H1 (cell line): ENCODE data around the gene DHRS7C. TPM values are rescaled to one million over a fixed set of nuclear protein-coding genes. Genes with fewer than 3 reads are reported as not detected.

ENCODE experiments used
- CTCF ChIA-PET: fragments of 300-600 bp; sonication (Branson Sonifier 250); formaldehyde crosslinking; loops from one replicate; lab custom pipeline; 2021; ENCODE audit not compliant: partially characterized antibody; lab: Charles Lee
- POLR2A ChIA-PET: fragments of 300-600 bp; sonication (Branson Sonifier 250); formaldehyde crosslinking; loops from one replicate; lab custom pipeline; 2021; ENCODE audit warnings: inconsistent platforms; ENCODE audit not compliant: partially characterized antibody; lab: Charles Lee
- DNase-seq, 2 experiments: peaks; one replicate each; pipeline versions ENCODE4 v3.0.0 to v3.0.0-alpha.2; 2010 to 2022; ENCODE audit warnings: low spot score in 2 of 2, low read depth in 1 of 2, mixed read lengths in 1 of 2
- FAIRE-seq: peaks from 2 replicates; lab custom pipeline; 2011; peaks lifted over from hg19 to GRCh38; lab: Jason Lieb, UNC
- H2AFZ ChIP-seq: 2 replicates; pipeline ENCODE4 v1.8.1; 2012; ENCODE audit warnings: low read length, inconsistent platforms
- H2AK5ac ChIP-seq: 2 replicates; pipeline ENCODE4 v1.6.1; 2013; ENCODE audit warnings: low read depth, low read length
- H2BK120ac ChIP-seq: replicated peaks from 2 replicates; pipeline ENCODE3; 2013; ENCODE audit warnings: low read depth, low read length, inconsistent platforms
- H2BK12ac ChIP-seq: 2 replicates; pipeline ENCODE4 v1.6.1; 2013; ENCODE audit warnings: low read depth, low read length
- H2BK15ac ChIP-seq: 2 replicates; pipeline ENCODE4 v1.6.1; 2013; ENCODE audit warnings: low read length
- H2BK20ac ChIP-seq: 2 replicates; pipeline ENCODE4 v1.6.1; 2013; ENCODE audit warnings: low read length
- H2BK5ac ChIP-seq: 2 replicates; pipeline ENCODE4 v1.6.1; 2013; ENCODE audit warnings: low read depth, low read length
- H3K14ac ChIP-seq: 2 replicates; pipeline ENCODE4 v1.6.1; 2013; ENCODE audit warnings: inconsistent platforms; ENCODE audit not compliant: insufficient read length
- H3K18ac ChIP-seq: 2 replicates; pipeline ENCODE4 v1.6.1; 2013; ENCODE audit warnings: low read length; ENCODE audit errors: extremely low read depth
- H3K23ac ChIP-seq: 2 replicates; pipeline ENCODE4 v1.6.1; 2013; ENCODE audit warnings: inconsistent platforms; ENCODE audit not compliant: insufficient read length
- H3K23me2 ChIP-seq: 2 replicates; pipeline ENCODE4 v1.6.1; 2013; ENCODE audit warnings: low read depth, low read length
- H3K27ac ChIP-seq: 2 replicates; pipeline ENCODE4 v1.6.1; 2011; ENCODE audit warnings: low read depth, low read length, inconsistent platforms
- H3K27me3 ChIP-seq, 4 experiments: replicated peaks in 1 of 4; 1 replicate in 1 of 4; 2 replicates in 3 of 4; pipeline versions ENCODE4 v1.6.1 to v1.8.1; 2011 to 2013; ENCODE audit warnings: low read length in 3 of 4, mild to moderate bottlenecking in 3 of 4, inconsistent platforms in 2 of 4, mixed read lengths in 2 of 4, moderate library complexity in 1 of 4; ENCODE audit not compliant: control insufficient read depth in 3 of 4, insufficient read depth in 3 of 4; ENCODE audit errors: extremely low read depth in 1 of 4
- H3K36me3 ChIP-seq, 4 experiments: 2 replicates each; pipeline versions ENCODE4 v1.6.1 to v1.8.1; 2011 to 2013; ENCODE audit warnings: mild to moderate bottlenecking in 4 of 4, low read length in 3 of 4, moderate library complexity in 2 of 4, control low read depth in 1 of 4, inconsistent platforms in 1 of 4; ENCODE audit not compliant: insufficient read depth in 4 of 4, control insufficient read depth in 2 of 4
- H3K4ac ChIP-seq: replicated peaks from 2 replicates; pipeline ENCODE3; 2013; ENCODE audit warnings: low read length, low read depth, mixed read lengths, inconsistent platforms; ENCODE audit not compliant: insufficient read length
- H3K4me1 ChIP-seq, 4 experiments: replicated peaks in 1 of 4; 1 replicate in 1 of 4; 2 replicates in 3 of 4; pipeline versions ENCODE4 v1.6.1 to v1.8.1; 2011 to 2013; ENCODE audit warnings: low read length in 3 of 4, inconsistent platforms in 2 of 4, mixed read lengths in 1 of 4; ENCODE audit not compliant: insufficient read depth in 4 of 4, control insufficient read depth in 3 of 4
- H3K4me2 ChIP-seq, 2 experiments: 2 replicates each; pipeline versions ENCODE4 v1.6.1 to v1.8.1; 2011 to 2013; ENCODE audit warnings: low read depth in 2 of 2, low read length in 2 of 2, control low read depth in 1 of 2, inconsistent platforms in 1 of 2, mild to moderate bottlenecking in 1 of 2; ENCODE audit not compliant: insufficient read depth in 1 of 2
- H3K4me3 ChIP-seq, 4 experiments: fragments of 200-600, 300-600 bp in 1 of 4; sonication (generic), shearing (Covaris generic), sonication (Bioruptor Twin) in 1 of 4; 2 replicates each; pipeline versions ENCODE4 v1.5.1 to v1.8.1; 2011 to 2016; ENCODE audit warnings: low read length in 4 of 4, low read depth in 3 of 4, control low read depth in 2 of 4, inconsistent platforms in 2 of 4, mild to moderate bottlenecking in 2 of 4, mixed read lengths in 1 of 4, moderate library complexity in 1 of 4; ENCODE audit not compliant: insufficient read depth in 2 of 4; ENCODE audit errors: extremely low read depth in 1 of 4
- H3K56ac ChIP-seq: replicated peaks from 2 replicates; pipeline ENCODE3; 2013; ENCODE audit warnings: low read depth, mild to moderate bottlenecking, mixed read lengths, low read length, inconsistent platforms; ENCODE audit not compliant: insufficient read length
- H3K79me1 ChIP-seq: 2 replicates; pipeline ENCODE4 v1.6.1; 2013; ENCODE audit warnings: low read depth, low read length, control low read depth
- H3K79me2 ChIP-seq, 2 experiments: 2 replicates each; pipeline versions ENCODE4 v1.6.1 to v1.8.1; 2012 to 2013; ENCODE audit warnings: low read length in 2 of 2, mild to moderate bottlenecking in 2 of 2, inconsistent platforms in 1 of 2; ENCODE audit not compliant: insufficient read depth in 2 of 2, control insufficient read depth in 1 of 2
- H3K9ac ChIP-seq, 4 experiments: replicated peaks in 1 of 4; 1 replicate in 1 of 4; 2 replicates in 3 of 4; pipeline versions ENCODE4 v1.6.1 to v1.8.1; 2011 to 2013; ENCODE audit warnings: low read depth in 3 of 4, low read length in 3 of 4, control low read depth in 2 of 4, mild to moderate bottlenecking in 2 of 4, moderate library complexity in 2 of 4, inconsistent platforms in 1 of 4; ENCODE audit errors: extremely low read depth in 1 of 4
- H3K9me3 ChIP-seq, 2 experiments: 2 replicates each; pipeline versions ENCODE4 v1.6.1 to v1.8.1; 2012 to 2013; ENCODE audit warnings: mild to moderate bottlenecking in 2 of 2, moderate library complexity in 2 of 2, control low read depth in 1 of 2, inconsistent platforms in 1 of 2, low read depth in 1 of 2, low read length in 1 of 2, mixed read lengths in 1 of 2; ENCODE audit not compliant: insufficient read depth in 2 of 2
- H4K20me1 ChIP-seq, 2 experiments: replicated peaks in 1 of 2; 2 replicates each; pipeline versions ENCODE3 to v1.8.1; 2011 to 2013; ENCODE audit warnings: inconsistent platforms in 2 of 2, low read length in 2 of 2, mild to moderate bottlenecking in 1 of 2; ENCODE audit not compliant: insufficient read depth in 2 of 2, control insufficient read depth in 1 of 2
- H4K5ac ChIP-seq: 2 replicates; pipeline ENCODE4 v1.6.1; 2013; ENCODE audit warnings: low read length, low read depth, mixed read lengths, inconsistent platforms; ENCODE audit not compliant: insufficient read length
- H4K8ac ChIP-seq: 2 replicates; pipeline ENCODE4 v1.8.0; 2013; ENCODE audit warnings: mild to moderate bottlenecking, moderate library complexity, low read length, inconsistent platforms; ENCODE audit not compliant: insufficient read depth; ENCODE audit errors: extremely low read depth
- H4K91ac ChIP-seq: replicated peaks from 2 replicates; pipeline ENCODE3; 2013; ENCODE audit warnings: low read length, mixed read lengths, inconsistent platforms; ENCODE audit not compliant: insufficient read length
- ASH2L ChIP-seq: fragments of 200-600, 300-600 bp; sonication (generic); IDR thresholded peaks from one replicate; pipeline ENCODE4 v1.7.1; 2017; ENCODE audit warnings: low read length
- BCL11A ChIP-seq, 2 experiments: IDR thresholded peaks; one replicate each; pipeline ENCODE4 v1.6.1; 2011; ENCODE audit warnings: low read depth in 2 of 2, low read length in 2 of 2, mild to moderate bottlenecking in 2 of 2
- CEBPB ChIP-seq: IDR thresholded peaks from 2 replicates; pipeline ENCODE4 v1.6.1; 2012; ENCODE audit warnings: low read depth, low read length
- CTBP2 ChIP-seq: IDR thresholded peaks from 2 replicates; pipeline ENCODE4 v1.7.0; 2011; ENCODE audit warnings: borderline replicate concordance, mild to moderate bottlenecking, moderate library complexity, mixed read lengths, low read length; ENCODE audit not compliant: insufficient read depth, insufficient read length
- GTF2F1 ChIP-seq: IDR thresholded peaks from 2 replicates; pipeline ENCODE4 v1.6.1; 2012; ENCODE audit warnings: low read depth, low read length, improper control_type of control experiment, borderline replicate concordance
- HDAC2 ChIP-seq, 2 experiments: fragments of 300-600 bp in 1 of 2; sonication (generic) in 1 of 2; IDR thresholded peaks; 2 replicates each; pipeline ENCODE4 v1.6.1; 2011 to 2012; ENCODE audit warnings: low read depth in 2 of 2, low read length in 2 of 2, mild to moderate bottlenecking in 2 of 2, moderate library complexity in 2 of 2, borderline replicate concordance in 1 of 2, inconsistent platforms in 1 of 2
- KDM1A ChIP-seq: fragments of 200-600, 300-600 bp; sonication (generic); IDR thresholded peaks from 2 replicates; pipeline ENCODE4 v1.7.1; 2016; ENCODE audit warnings: mild to moderate bottlenecking, low read length, borderline replicate concordance
- NRF1 ChIP-seq: IDR thresholded peaks from 2 replicates; pipeline ENCODE4 v1.6.1; 2011; ENCODE audit warnings: mild to moderate bottlenecking, low read depth, low read length, improper control_type of control experiment
- POLR2A ChIP-seq, 2 experiments: IDR thresholded peaks; 1 replicate in 1 of 2; 2 replicates in 1 of 2; pipeline ENCODE4 v1.6.1; 2011; ENCODE audit warnings: low read depth in 2 of 2, low read length in 2 of 2, mild to moderate bottlenecking in 2 of 2; ENCODE audit errors: control extremely low read depth in 1 of 2
- SP2 ChIP-seq: IDR thresholded peaks from 2 replicates; pipeline ENCODE4 v1.6.1; 2012; ENCODE audit warnings: mild to moderate bottlenecking, low read length, inconsistent platforms
- SRF ChIP-seq: IDR thresholded peaks from 2 replicates; pipeline ENCODE4 v1.6.1; 2011; ENCODE audit warnings: mild to moderate bottlenecking, low read depth, low read length, moderate library complexity
- TEAD4 ChIP-seq: IDR thresholded peaks from 2 replicates; pipeline ENCODE4 v1.6.1; 2012; ENCODE audit warnings: low read depth, low read length, inconsistent platforms, mixed read lengths
- WGBS, 2 experiments: shearing (Covaris generic) in 1 of 2; methylation state at CpG; one replicate each; pipeline versions ENCODE4 v1.1.6 to v1.1.7; 2013 to 2015; ENCODE audit warnings: low lambda C conversion rate in 2 of 2, mixed read lengths in 2 of 2, inconsistent platforms in 1 of 2, low coverage in 1 of 2, missing lambda C conversion rate in 1 of 2; ENCODE audit not compliant: insufficient replicate concordance in 2 of 2, insufficient coverage in 1 of 2, insufficient read length in 1 of 2; ENCODE audit errors: extremely low coverage in 1 of 2, missing lambda C conversion rate in 1 of 2; 5-methylcytosine and 5-hydroxymethylcytosine counted together
- polyA plus RNA-seq, 7 experiments: library from polyadenylated mRNA; depleted of rRNA in 3 of 7; stranded (reverse) in 5 of 7; unstranded in 2 of 7; fragments of >200 nt in 5 of 7; fragments of 200-250 nt in 2 of 7; gene quantifications; 1 replicate in 5 of 7; 2 replicates in 1 of 7; 4 replicates in 1 of 7; pipeline versions ENCODE4 v1.2.1 to v1.2.3, GENCODE V29; 2011 to 2013; ENCODE audit warnings: missing spikeins in 2 of 7, mixed read lengths in 2 of 7
- total RNA-seq: library from RNA; stranded (reverse); fragmentation: NEBNext Ultra II Directional; extraction: Animal tissue kit (Norgen Biotek cat#: 25700); gene quantifications from 2 replicates; pipeline ENCODE4 v1.2.1, GENCODE V29; 2021
- TF ChIP-seq, protein P1 (sequence below): IDR thresholded peaks from 2 replicates; pipeline ENCODE4 v1.6.1; 2012; ENCODE audit warnings: low read length, inconsistent platforms

DHRS7C gene
- total and polyA plus RNA-seq, 2 of the 8 experiments (the other 6 are each of a cell fraction or from before 2014, with no cell fraction given): not detected

GRCh38 chr17:9771465-9771864, 19.9 kb downstream of the DHRS7C start:
- ChIA-PET POLR2A (no interaction called here), CTCF (interaction anchor here (0.9 to 1.6 kb wide), 5 partner anchors 12 to 347 kb away, joined by 3 to 4 read pairs (median 3); no protein-coding TSS in a partner anchor)
- no peaks in the 10 kb centered on the region; a peak in 1 of 7 replicates for H3K4me1 ChIP-seq
- no peak overlapping the region for H3K4ac ChIP-seq
- no peak overlapping the region for H3K9ac ChIP-seq
- no peak for FAIRE-seq
- H2BK5ac ChIP-seq: no peak overlapping the region
- H2BK20ac ChIP-seq: no peak overlapping the region
- H3K27ac ChIP-seq: no peak overlapping the region
- no peak overlapping the region for H3K4me3 ChIP-seq
- no peak overlapping the region for H2BK120ac ChIP-seq
- H3K56ac ChIP-seq: no peak overlapping the region
- H4K8ac ChIP-seq: peak overlapping the region; percentile 4; the same call in 1 of the 2 replicates
- H3K18ac ChIP-seq: no peak overlapping the region
- no peaks in the 10 kb centered on the region for H3K23me2 ChIP-seq
- no peaks in the 10 kb centered on the region for H3K27me3 ChIP-seq
- 86% methylated on average over 18 of the region's 27 CpGs; no CpG with 5 or more reads in 1 of the 2 experiments for whole genome bisulfite sequencing, 2 experiments
- H3K79me2 ChIP-seq: no peaks in the 10 kb centered on the region
- no peak for DNase-seq
- H2BK12ac ChIP-seq: no peak overlapping the region
- H3K9me3 ChIP-seq: no peaks in the 10 kb centered on the region
- H3K4me2 ChIP-seq: no peak overlapping the region
- no peak overlapping the region for H4K91ac ChIP-seq
- no peak overlapping the region for H2BK15ac ChIP-seq
- no peaks in the 10 kb centered on the region for H3K79me1 ChIP-seq
- H2AFZ ChIP-seq: no peak overlapping the region
- H4K5ac ChIP-seq: no peak overlapping the region
- no peak overlapping the region for H3K14ac ChIP-seq
- H3K23ac ChIP-seq: no peak overlapping the region
- no peaks in the 10 kb centered on the region for H4K20me1 ChIP-seq
- H3K36me3 ChIP-seq: no peaks in the 10 kb centered on the region
- H2AK5ac ChIP-seq: no peak overlapping the region
- TF ChIP-seq CEBPB (no peak), SRF (no peak), ASH2L (no peak), TEAD4 (no peak), BCL11A (IDR thresholded peaks at IDR 0.05; ENCODE audit: low read depth in 2 of 2, low read length in 2 of 2) (no peak), GTF2F1 (no peak), CTBP2 (no peak), SP2 (no peak), NRF1 (no peak), HDAC2 (IDR thresholded peaks at IDR 0.05; ENCODE audit: borderline replicate concordance in 1 of 2, low read depth in 2 of 2, low read length in 2 of 2) (no peak), KDM1A (no peak), POLR2A (IDR thresholded peaks at IDR 0.05; ENCODE audit: control extremely low read depth in 1 of 2, low read depth in 2 of 2, low read length in 2 of 2) (no peak)
- TF ChIP-seq, protein P1, sequence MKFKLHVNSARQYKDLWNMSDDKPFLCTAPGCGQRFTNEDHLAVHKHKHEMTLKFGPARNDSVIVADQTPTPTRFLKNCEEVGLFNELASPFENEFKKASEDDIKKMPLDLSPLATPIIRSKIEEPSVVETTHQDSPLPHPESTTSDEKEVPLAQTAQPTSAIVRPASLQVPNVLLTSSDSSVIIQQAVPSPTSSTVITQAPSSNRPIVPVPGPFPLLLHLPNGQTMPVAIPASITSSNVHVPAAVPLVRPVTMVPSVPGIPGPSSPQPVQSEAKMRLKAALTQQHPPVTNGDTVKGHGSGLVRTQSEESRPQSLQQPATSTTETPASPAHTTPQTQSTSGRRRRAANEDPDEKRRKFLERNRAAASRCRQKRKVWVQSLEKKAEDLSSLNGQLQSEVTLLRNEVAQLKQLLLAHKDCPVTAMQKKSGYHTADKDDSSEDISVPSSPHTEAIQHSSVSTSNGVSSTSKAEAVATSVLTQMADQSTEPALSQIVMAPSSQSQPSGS: no peak
